SK-N-SH (cell line): ENCODE data around the gene SMAP2. TPM values are rescaled to one million over a fixed set of nuclear protein-coding genes. Genes with fewer than 3 reads are reported as not detected.

Source experiments
- CTCF ChIA-PET: fragments of 300-600, 350-600 bp; formaldehyde crosslinking; extraction: SDS; loops from one replicate; lab custom pipeline; 2021; lab: Yijun Ruan, JAX
- POLR2A ChIA-PET: fragments of 350-600 bp; sonication (Branson Sonifier 250); formaldehyde crosslinking; extraction: SDS; loops from one replicate; lab custom pipeline; 2020; ENCODE audit warnings: antibody characterized with exemption, inconsistent platforms; lab: Yijun Ruan, JAX
- DNase-seq: peaks from one replicate; pipeline ENCODE4 v3.0.0; 2012
- H2AFZ ChIP-seq: fragments of 200-600 bp; sonication (generic); 2 replicates; pipeline ENCODE4 v1.8.1; 2016; ENCODE audit warnings: antibody characterized with exemption, mild to moderate bottlenecking, low read depth
- H3F3A ChIP-seq: fragments of 200-600 bp; sonication (generic); replicated peaks from 2 replicates; pipeline ENCODE3; 2016; ENCODE audit warnings: antibody characterized with exemption, mild to moderate bottlenecking; ENCODE audit not compliant: insufficient read depth
- H3K27ac ChIP-seq, 2 experiments: fragments of 200-500 bp in 1 of 2; fragments of 200-600 bp in 1 of 2; sonication (Bioruptor generic) in 1 of 2; sonication (generic), shearing (Covaris generic) in 1 of 2; 2 replicates each; pipeline versions ENCODE4 v1.5.1 to v1.6.1; 2014 to 2016; ENCODE audit warnings: low read depth in 2 of 2, inconsistent platforms in 1 of 2, low read length in 1 of 2, mild to moderate bottlenecking in 1 of 2, mixed read lengths in 1 of 2
- H3K27me3 ChIP-seq: fragments of 200-600 bp; sonication (generic), shearing (Covaris generic); 2 replicates; pipeline ENCODE4 v1.6.1; 2016; ENCODE audit warnings: mixed run types; ENCODE audit not compliant: insufficient read depth
- H3K36me3 ChIP-seq, 2 experiments: fragments of 200-500 bp in 1 of 2; fragments of 200-600 bp in 1 of 2; sonication (Bioruptor generic) in 1 of 2; sonication (generic) in 1 of 2; replicated peaks in 1 of 2; 2 replicates each; pipeline versions ENCODE3 to v1.5.1; 2014 to 2016; ENCODE audit warnings: low read length in 1 of 2, mild to moderate bottlenecking in 1 of 2; ENCODE audit not compliant: insufficient read depth in 2 of 2, control insufficient read depth in 1 of 2
- H3K4me1 ChIP-seq, 2 experiments: fragments of 200-500 bp in 1 of 2; fragments of 200-600 bp in 1 of 2; sonication (Bioruptor generic) in 1 of 2; sonication (generic), shearing (Covaris generic) in 1 of 2; 2 replicates each; pipeline versions ENCODE4 v1.5.1 to v1.6.1; 2014 to 2016; ENCODE audit warnings: low read depth in 1 of 2, low read length in 1 of 2, mixed run types in 1 of 2; ENCODE audit not compliant: insufficient read depth in 2 of 2, control insufficient read depth in 1 of 2
- H3K4me2 ChIP-seq: fragments of 200-600 bp; sonication (generic), shearing (Covaris generic); 2 replicates; pipeline ENCODE4 v1.6.1; 2017; ENCODE audit warnings: mixed run types
- H3K4me3 ChIP-seq, 2 experiments: fragments of 200-500 bp in 1 of 2; fragments of 200-600 bp in 1 of 2; sonication (Bioruptor generic) in 1 of 2; sonication (generic), shearing (Covaris generic) in 1 of 2; 2 replicates each; pipeline versions ENCODE4 v1.5.1 to v1.8.1; 2014 to 2016; ENCODE audit warnings: low read depth in 2 of 2, inconsistent platforms in 1 of 2, low read length in 1 of 2, mild to moderate bottlenecking in 1 of 2, mixed read lengths in 1 of 2, moderate library complexity in 1 of 2
- H3K79me2 ChIP-seq: fragments of 200-600 bp; sonication (generic); 2 replicates; pipeline ENCODE4 v1.8.1; 2017; ENCODE audit warnings: mild to moderate bottlenecking; ENCODE audit not compliant: insufficient read depth
- H3K9ac ChIP-seq: fragments of 200-600 bp; sonication (generic); 2 replicates; pipeline ENCODE4 v1.6.1; 2017; ENCODE audit warnings: mixed run types
- H3K9me2 ChIP-seq: fragments of 200-600 bp; sonication (generic); 2 replicates; pipeline ENCODE4 v1.6.1; 2017; ENCODE audit warnings: mixed run types
- H3K9me3 ChIP-seq: fragments of 200-600 bp; sonication (generic); 2 replicates; pipeline ENCODE4 v1.6.1; 2017; ENCODE audit warnings: mixed run types, mild to moderate bottlenecking, moderate library complexity
- H4K20me1 ChIP-seq: fragments of 200-600 bp; sonication (generic); 2 replicates; pipeline ENCODE4 v1.6.1; 2017; ENCODE audit warnings: mild to moderate bottlenecking, mixed run types; ENCODE audit not compliant: insufficient read depth
- EZH2phosphoT487 ChIP-seq: fragments of 200-600 bp; sonication (generic); IDR thresholded peaks from 2 replicates; pipeline ENCODE4 v1.6.1; 2017; ENCODE audit warnings: low read depth, mixed run types, mild to moderate bottlenecking, antibody characterized with exemption, moderate library complexity, borderline replicate concordance
- FOSL2 ChIP-seq: IDR thresholded peaks from 2 replicates; pipeline ENCODE4 v1.4.0; 2012; ENCODE audit warnings: low read depth, mild to moderate bottlenecking, moderate library complexity, borderline replicate concordance
- GABPA ChIP-seq: IDR thresholded peaks from 2 replicates; pipeline ENCODE4 v1.4.0; 2012; ENCODE audit warnings: low read depth, mild to moderate bottlenecking
- GATA2 ChIP-seq: sonication (generic); formaldehyde crosslinking; IDR thresholded peaks from 2 replicates; pipeline ENCODE4 v1.5.0; 2020; ENCODE audit warnings: mild to moderate bottlenecking, missing genetic modification reagents
- JUND ChIP-seq: IDR thresholded peaks from 2 replicates; pipeline ENCODE4 v1.4.0; 2012
- MEF2A ChIP-seq: IDR thresholded peaks from 2 replicates; pipeline ENCODE4 v1.4.0; 2012; ENCODE audit warnings: low read depth, borderline replicate concordance
- NRF1 ChIP-seq: IDR thresholded peaks from 2 replicates; pipeline ENCODE4 v1.6.1; 2012; ENCODE audit warnings: low read depth, mild to moderate bottlenecking, low read length
- RCOR1 ChIP-seq: fragments of 150-350 bp; IDR thresholded peaks from 2 replicates; pipeline ENCODE4 v1.6.1; 2017; ENCODE audit warnings: antibody characterized with exemption, low read length
- RFX5 ChIP-seq: IDR thresholded peaks from 2 replicates; pipeline ENCODE4 v1.6.1; 2012; ENCODE audit warnings: mild to moderate bottlenecking, improper control_type of control experiment, low read length
- SMC3 ChIP-seq: IDR thresholded peaks from 2 replicates; pipeline ENCODE4 v1.6.1; 2012; ENCODE audit warnings: low read depth, low read length, improper control_type of control experiment
- TCF12 ChIP-seq: IDR thresholded peaks from 2 replicates; pipeline ENCODE4 v1.4.0; 2012
- YY1 ChIP-seq: IDR thresholded peaks from 2 replicates; pipeline ENCODE4 v1.4.0; 2012; ENCODE audit warnings: low read depth, mild to moderate bottlenecking
- ZBTB33 ChIP-seq: IDR thresholded peaks from 2 replicates; pipeline ENCODE4 v1.4.0; 2012; ENCODE audit warnings: low read depth, borderline replicate concordance
- WGBS: methylation state at CpG from one replicate; pipeline ENCODE4 v1.1.6; 2017; ENCODE audit warnings: low lambda C conversion rate; 5-methylcytosine and 5-hydroxymethylcytosine counted together
- polyA plus RNA-seq, 3 experiments: library from polyadenylated mRNA; depleted of rRNA; stranded (reverse); fragments of >200 nt; gene quantifications; 2 replicates each; pipeline ENCODE4 v1.2.3, GENCODE V29; 2012
- TF ChIP-seq, protein P1 (sequence below): IDR thresholded peaks from 2 replicates; pipeline ENCODE4 v1.4.0; 2012; ENCODE audit warnings: low read depth
- TF ChIP-seq, protein P2 (sequence below): IDR thresholded peaks from 2 replicates; pipeline ENCODE4 v1.4.0; 2012; ENCODE audit warnings: low read depth, borderline replicate concordance
- TF ChIP-seq, protein P3 (sequence below): fragments of 150-350 bp; IDR thresholded peaks from 2 replicates; pipeline ENCODE4 v1.6.1; 2016; ENCODE audit warnings: mild to moderate bottlenecking, low read depth, low read length
- TF ChIP-seq, protein P4 (sequence below): fragments of 150-350 bp; IDR thresholded peaks from 2 replicates; pipeline ENCODE4 v1.6.1; 2017; ENCODE audit warnings: antibody characterized with exemption, low read length, low read depth, borderline replicate concordance

The SMAP2 gene
- polyA plus RNA-seq, 1 of the 3 experiments (the other 2 are of a cell fraction): 11.2 TPM

GRCh38 chr1:40353082-40353481 is 20.4 kb upstream of the SMAP2 start:
- Histone ChIP-seq H4K20me1 (no peaks in the 10 kb centered on the region), H3K79me2 (no peaks in the 10 kb centered on the region), H2AFZ (no peak overlapping the region), H3K27ac (no peak overlapping the region), H3K4me1 (no peaks in the 10 kb centered on the region), H3K27me3 (no peaks in the 10 kb centered on the region), H3K4me3 (no peak overlapping the region), H3K9me2 (no peaks in the 10 kb centered on the region), H3K36me3 (no peaks in the 10 kb centered on the region), H3K9me3 (peaks cover 7% of the 10 kb centered on the region; the same call in 1 of the 2 replicates), H3K4me2 (no peak overlapping the region), H3K9ac (no peak overlapping the region), H3F3A (no peaks in the 10 kb centered on the region)
- no peak for DNase-seq
- TF ChIP-seq JUND (no peak), TCF12 (no peak)
- CTCF ChIA-PET: interaction anchor here (1.8 to 9.4 kb wide), 3 partner anchors 16 to 209 kb away, joined by 7 to 71 read pairs (median 7); no protein-coding TSS in a partner anchor
- POLR2A ChIA-PET: no interaction called here
- WGBS: 64% methylated on average over 3 of the region's 3 CpGs

DNA sequence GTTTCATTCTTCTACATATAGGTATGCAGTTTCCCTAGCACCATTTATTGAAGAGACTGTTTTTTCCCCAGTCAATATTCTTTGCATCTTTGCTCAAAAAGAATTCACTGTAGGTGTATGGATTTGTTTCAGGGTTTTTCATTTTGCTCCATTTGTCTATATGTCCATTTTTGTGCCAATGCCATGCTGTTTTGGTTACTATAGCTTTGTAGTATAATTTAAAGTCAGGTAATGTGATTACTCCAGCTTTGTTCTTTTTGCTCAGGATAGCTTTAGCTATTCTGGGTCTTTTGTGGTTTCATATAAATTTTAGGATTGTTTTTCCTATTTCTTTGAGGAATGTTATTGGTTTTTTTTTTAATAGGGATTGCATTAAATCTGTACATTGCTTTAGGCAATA is 15.9 kb upstream of the SMAP2 start:
- Histone ChIP-seq H2AFZ (no peak overlapping the region), H3K4me1 (no peaks in the 10 kb centered on the region), H3F3A (no peaks in the 10 kb centered on the region), H3K27me3 (no peaks in the 10 kb centered on the region), H3K36me3 (no peaks in the 10 kb centered on the region), H4K20me1 (no peaks in the 10 kb centered on the region), H3K4me3 (no peak overlapping the region), H3K79me2 (no peaks in the 10 kb centered on the region), H3K4me2 (no peak overlapping the region), H3K9ac (no peak overlapping the region), H3K9me3 (peaks cover 19% of the 10 kb centered on the region; the same call in 1 of the 2 replicates), H3K9me2 (no peaks in the 10 kb centered on the region), H3K27ac (no peak overlapping the region)
- POLR2A ChIA-PET: no interaction called here
- TF ChIP-seq GATA2 (no peak), MEF2A (no peak), FOSL2 (no peak), ZBTB33 (no peak), NRF1 (no peak), SMC3 (no peak), RCOR1 (no peak), RFX5 (no peak), TCF12 (no peak), GABPA (no peak), YY1 (no peak), EZH2phosphoT487 (no peak), JUND (no peak)
- TF ChIP-seq, protein P1, sequence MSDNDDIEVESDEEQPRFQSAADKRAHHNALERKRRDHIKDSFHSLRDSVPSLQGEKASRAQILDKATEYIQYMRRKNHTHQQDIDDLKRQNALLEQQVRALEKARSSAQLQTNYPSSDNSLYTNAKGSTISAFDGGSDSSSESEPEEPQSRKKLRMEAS: no peak
- TF ChIP-seq, protein P2, sequence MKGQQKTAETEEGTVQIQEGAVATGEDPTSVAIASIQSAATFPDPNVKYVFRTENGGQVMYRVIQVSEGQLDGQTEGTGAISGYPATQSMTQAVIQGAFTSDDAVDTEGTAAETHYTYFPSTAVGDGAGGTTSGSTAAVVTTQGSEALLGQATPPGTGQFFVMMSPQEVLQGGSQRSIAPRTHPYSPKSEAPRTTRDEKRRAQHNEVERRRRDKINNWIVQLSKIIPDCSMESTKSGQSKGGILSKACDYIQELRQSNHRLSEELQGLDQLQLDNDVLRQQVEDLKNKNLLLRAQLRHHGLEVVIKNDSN: no peak
- TF ChIP-seq, protein P3, sequence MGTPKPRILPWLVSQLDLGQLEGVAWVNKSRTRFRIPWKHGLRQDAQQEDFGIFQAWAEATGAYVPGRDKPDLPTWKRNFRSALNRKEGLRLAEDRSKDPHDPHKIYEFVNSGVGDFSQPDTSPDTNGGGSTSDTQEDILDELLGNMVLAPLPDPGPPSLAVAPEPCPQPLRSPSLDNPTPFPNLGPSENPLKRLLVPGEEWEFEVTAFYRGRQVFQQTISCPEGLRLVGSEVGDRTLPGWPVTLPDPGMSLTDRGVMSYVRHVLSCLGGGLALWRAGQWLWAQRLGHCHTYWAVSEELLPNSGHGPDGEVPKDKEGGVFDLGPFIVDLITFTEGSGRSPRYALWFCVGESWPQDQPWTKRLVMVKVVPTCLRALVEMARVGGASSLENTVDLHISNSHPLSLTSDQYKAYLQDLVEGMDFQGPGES: no peak
- TF ChIP-seq, protein P4, sequence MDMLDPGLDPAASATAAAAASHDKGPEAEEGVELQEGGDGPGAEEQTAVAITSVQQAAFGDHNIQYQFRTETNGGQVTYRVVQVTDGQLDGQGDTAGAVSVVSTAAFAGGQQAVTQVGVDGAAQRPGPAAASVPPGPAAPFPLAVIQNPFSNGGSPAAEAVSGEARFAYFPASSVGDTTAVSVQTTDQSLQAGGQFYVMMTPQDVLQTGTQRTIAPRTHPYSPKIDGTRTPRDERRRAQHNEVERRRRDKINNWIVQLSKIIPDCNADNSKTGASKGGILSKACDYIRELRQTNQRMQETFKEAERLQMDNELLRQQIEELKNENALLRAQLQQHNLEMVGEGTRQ: no peak
- DNase-seq: no peak
- CTCF ChIA-PET: interaction anchor here (1.7 to 2.8 kb wide), 2 partner anchors 19 to 47 kb away, joined by 5 to 17 read pairs; no protein-coding TSS in a partner anchor
